Mucosa of stomach (tissue), 1 donor: ENCODE measurements around the gene HOXA10.

Source experiments
- H3K27me3 ChIP-seq: one replicate; pipeline ENCODE4 v1.7.0; 2013; ENCODE audit warnings: mild to moderate bottlenecking, low read length; ENCODE audit not compliant: control insufficient read depth, insufficient read depth
- H3K36me3 ChIP-seq: one replicate; pipeline ENCODE4 v1.7.0; 2013; ENCODE audit warnings: low read length; ENCODE audit not compliant: control insufficient read depth, insufficient read depth
- H3K4me1 ChIP-seq: one replicate; pipeline ENCODE4 v1.7.0; 2013; ENCODE audit warnings: mild to moderate bottlenecking, low read length; ENCODE audit not compliant: control insufficient read depth, insufficient read depth
- H3K4me3 ChIP-seq: one replicate; pipeline ENCODE4 v1.7.0; 2013; ENCODE audit warnings: low read length
- H3K9ac ChIP-seq: one replicate; pipeline ENCODE4 v1.7.0; 2013; ENCODE audit warnings: mild to moderate bottlenecking, low read length, moderate library complexity
- H3K9me3 ChIP-seq: one replicate; pipeline ENCODE4 v1.7.0; 2013; ENCODE audit warnings: mild to moderate bottlenecking, low read length, moderate library complexity; ENCODE audit not compliant: control insufficient read depth
- donor health status: Pancreatic carcinoma.

Gene HOXA10

DNA sequence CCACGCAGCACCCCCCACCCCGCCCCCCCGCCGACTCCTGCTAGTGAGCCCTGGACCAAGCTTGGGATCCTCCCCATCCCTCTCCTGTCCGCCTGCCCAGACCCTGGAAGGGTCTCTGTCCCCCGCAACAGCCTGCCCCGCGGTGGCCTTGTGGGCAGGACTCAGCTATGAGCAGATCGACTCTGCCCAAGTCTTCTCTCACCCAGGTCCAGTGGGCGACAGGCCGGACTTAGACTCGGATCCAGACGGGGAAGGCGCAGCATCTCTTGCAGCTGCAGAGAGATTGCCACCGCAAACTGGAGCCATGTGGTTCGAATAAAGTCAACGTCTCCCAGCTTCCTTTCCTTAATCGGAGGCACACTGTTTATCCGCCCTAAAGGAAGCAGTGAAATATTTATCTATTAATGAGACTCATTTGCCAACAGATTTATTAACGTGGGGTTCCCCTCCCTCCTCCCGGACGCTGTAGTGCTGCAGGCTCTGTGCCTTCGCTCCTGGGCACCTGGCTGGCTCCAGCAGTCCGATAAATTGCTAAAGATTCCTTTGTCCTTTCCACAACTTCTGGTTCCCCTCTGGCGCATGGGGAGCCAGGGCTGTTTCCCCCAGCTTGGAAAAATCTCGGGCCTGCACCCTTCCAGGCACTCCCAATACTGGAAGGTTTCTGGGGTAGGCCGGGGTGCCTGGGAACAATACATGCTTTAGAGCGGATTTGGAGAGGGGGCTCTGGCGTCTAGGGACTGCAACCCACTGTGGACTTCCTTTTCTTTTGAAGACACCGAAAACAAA, 17.0 kb downstream of the HOXA10 start:
- H3K9ac ChIP-seq: no peak overlapping the region
- H3K4me3 ChIP-seq: no peak overlapping the region
- H3K27me3 ChIP-seq: peaks cover 100% of the 10 kb centered on the region
- H3K36me3 ChIP-seq: no peaks in the 10 kb centered on the region
- H3K9me3 ChIP-seq: no peaks in the 10 kb centered on the region
- peaks cover 36% of the 10 kb centered on the region for H3K4me1 ChIP-seq

DNA sequence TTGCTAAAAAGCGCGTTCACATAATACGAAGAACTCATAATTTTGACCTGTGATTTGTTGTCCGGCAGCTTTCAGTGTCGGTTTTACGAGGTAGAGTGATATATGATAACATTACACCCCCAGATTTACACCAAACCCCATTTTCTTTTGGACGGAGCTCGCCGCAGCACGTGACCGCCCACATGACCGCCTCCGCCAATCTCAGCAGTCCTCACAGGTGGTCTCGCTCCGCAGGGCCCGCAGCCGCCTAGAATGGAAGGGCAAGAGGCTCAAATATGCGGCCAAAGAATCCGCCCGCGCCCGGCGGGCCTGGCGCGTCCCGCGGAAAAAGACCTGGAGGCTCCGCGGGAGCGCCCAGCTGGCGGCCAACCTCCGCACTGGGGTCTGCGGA, 17.6 kb downstream of the HOXA10 start, which contains the start of gene HOXA7:
TSS of gene HOXA7 (minus strand) at position 168 of the 391 bp plus-strand sequence. CDS start at position 38, 130 bp downstream.
- no peak within 1 kb of the TSS for H3K4me3 ChIP-seq
- peaks cover 100% of the 10 kb centered on the region for H3K27me3 ChIP-seq
- peaks cover 43% of the 10 kb centered on the region for H3K4me1 ChIP-seq
- H3K36me3 ChIP-seq: no peaks in the 10 kb centered on the region
- H3K9me3 ChIP-seq: no peaks in the 10 kb centered on the region
- no peak within 1 kb of the TSS for H3K9ac ChIP-seq

DNA sequence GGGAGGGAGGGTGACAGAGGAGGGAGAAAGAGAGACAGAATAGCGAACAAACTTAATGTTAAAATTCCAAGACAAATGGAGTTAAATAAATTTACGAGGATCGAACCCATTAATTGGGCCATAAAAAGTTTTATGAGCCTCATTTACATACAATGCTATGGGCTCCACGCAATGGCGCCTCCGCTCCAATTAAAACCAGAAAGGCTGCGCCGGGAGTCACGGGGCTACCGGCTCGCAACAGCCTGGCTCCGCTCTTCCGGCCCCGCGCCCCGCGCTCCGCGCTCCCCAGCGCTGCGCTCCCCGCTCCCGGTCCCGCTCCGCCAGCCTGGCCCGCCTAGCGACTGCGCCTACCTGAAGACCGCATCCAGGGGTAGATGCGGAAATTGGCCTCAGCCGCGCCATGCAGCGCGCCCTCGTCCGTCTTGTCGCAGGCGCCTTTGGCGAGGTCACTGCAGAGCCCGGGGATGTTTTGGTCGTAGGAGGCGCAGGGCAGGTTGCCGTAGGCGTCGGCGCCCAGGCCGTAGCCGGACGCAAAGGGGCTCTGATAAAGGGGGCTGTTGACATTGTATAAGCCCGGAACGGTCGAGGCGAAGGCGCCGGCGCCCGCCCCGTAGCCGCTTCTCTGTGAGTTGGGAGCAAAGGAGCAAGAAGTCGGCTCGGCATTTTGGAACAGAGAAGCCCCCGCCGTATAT, 18.2 kb downstream of the HOXA10 start:
- Histone ChIP-seq H3K9ac (no peak overlapping the region), H3K9me3 (no peaks in the 10 kb centered on the region), H3K36me3 (no peaks in the 10 kb centered on the region), H3K4me1 (peaks cover 48% of the 10 kb centered on the region), H3K27me3 (peaks cover 100% of the 10 kb centered on the region), H3K4me3 (no peak overlapping the region)

DNA sequence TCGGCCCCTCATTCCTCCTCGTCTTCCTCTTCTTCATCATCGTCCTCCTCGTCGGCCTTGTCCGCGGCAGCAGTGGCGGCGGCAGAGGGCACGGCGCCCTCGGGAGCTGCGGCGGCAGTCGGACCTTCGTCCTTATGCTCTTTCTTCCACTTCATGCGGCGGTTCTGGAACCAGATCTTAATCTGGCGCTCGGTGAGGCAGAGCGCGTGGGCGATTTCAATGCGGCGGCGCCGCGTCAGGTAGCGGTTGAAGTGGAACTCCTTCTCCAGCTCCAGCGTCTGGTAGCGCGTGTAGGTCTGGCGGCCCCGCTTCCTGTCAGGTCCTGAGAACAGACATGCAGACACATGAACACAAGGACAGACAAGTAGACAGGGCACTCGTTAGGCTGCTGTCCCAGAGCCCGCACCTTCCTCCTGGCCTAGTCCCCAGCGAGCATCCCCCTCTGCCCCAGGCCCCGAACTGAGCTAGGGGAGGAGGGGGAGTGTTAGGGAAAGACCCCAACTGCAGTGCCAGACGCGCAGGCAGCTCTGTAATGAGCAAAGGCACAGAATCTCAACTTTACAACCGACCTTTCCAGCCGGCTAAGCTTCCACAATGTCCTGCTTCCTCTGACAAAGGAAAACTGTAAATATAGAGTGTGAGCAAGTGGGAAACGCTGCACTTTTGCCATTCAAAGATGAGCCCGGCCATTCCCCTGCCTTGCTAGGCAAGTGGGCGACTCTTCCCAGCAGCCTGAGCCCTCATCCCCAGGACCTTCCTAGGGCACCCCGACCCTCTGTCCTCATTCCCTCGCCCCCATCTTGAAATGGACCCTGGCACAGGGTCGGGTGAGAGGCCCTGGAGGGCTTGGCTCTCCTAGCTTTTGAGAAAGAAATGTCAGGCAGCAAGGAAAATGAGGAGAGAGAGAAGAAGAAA, 19.0 kb downstream of the HOXA10 start:
- Histone ChIP-seq H3K4me1 (peaks cover 48% of the 10 kb centered on the region), H3K4me3 (no peak overlapping the region), H3K9ac (no peak overlapping the region), H3K36me3 (no peaks in the 10 kb centered on the region), H3K9me3 (no peaks in the 10 kb centered on the region), H3K27me3 (peaks cover 100% of the 10 kb centered on the region)

DNA sequence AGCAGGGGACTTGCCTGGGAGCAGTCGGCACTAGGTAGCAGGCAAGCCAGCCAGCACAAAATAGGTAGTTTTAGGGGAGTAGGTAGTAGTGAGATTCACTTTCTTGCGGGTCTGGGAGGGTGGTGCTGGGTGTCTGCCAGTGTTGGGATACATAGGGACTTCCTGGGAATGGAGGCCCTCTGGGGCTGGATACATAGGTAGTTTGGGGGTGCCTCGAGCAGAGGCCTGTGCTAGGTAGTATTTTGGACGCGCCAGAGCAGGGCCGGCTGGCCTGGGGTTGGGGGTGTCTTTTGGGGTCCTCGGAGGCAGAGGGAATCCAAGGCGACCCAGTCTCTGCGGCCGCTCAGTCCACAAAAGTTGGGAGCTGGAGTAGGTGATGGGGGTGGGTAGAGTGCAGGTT, 19.8 kb downstream of the HOXA10 start:
- Histone ChIP-seq H3K9me3 (no peaks in the 10 kb centered on the region), H3K27me3 (peaks cover 95% of the 10 kb centered on the region), H3K4me1 (peaks cover 46% of the 10 kb centered on the region), H3K9ac (no peak overlapping the region), H3K36me3 (no peaks in the 10 kb centered on the region), H3K4me3 (no peak overlapping the region)

DNA sequence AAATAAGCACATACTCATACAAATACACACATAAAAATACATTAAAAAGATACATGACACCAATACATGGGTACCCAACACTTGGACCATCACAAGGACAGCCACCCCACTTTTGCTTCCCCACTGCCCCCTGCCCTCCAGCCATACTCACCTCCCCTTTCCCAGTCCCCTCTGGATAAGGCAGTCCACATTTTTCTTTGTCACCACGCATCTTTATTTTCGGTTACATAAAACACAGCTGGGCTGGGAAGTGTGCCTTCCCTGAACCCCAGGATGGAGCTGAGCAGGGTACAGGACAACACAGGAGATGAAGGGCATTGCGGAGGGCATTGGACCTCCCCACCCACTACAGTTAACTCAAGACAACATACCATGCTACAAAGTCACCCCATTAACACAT, 20.6 kb downstream of the HOXA10 start:
- H3K4me1 ChIP-seq: peaks cover 46% of the 10 kb centered on the region
- no peak overlapping the region for H3K9ac ChIP-seq
- no peak overlapping the region for H3K4me3 ChIP-seq
- no peaks in the 10 kb centered on the region for H3K36me3 ChIP-seq
- no peaks in the 10 kb centered on the region for H3K9me3 ChIP-seq
- H3K27me3 ChIP-seq: peaks cover 91% of the 10 kb centered on the region

DNA sequence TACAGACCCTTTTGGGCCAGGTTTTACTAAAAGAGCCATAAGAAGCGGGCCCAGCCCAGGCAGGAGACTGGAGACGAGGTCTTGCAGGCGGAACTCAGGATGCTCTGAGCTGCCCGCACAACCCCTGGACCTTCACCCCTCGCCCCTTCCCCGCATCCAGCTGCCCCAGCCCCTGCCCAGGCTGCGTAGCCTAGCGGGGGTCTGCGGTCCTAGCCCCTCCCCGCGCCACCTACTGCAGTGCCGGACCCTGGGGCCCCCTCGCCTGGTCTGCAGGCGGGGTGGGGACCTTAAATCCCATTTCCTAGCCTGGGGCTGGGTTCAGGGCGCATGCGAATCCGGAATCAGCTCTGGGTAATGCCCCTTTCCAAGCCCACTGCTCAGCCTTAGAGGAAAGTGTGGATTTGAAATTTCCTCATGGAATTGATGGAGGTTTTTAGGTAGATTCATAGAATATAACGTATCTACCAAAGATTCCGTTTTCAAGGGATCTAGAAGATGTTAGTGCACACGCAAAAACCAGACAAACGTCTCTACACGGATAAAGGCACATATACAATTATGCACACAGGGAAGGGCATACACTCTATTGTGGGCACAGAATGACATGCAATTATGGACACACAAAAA, 21.2 kb downstream of the HOXA10 start:
- H3K36me3 ChIP-seq: no peaks in the 10 kb centered on the region
- peaks cover 91% of the 10 kb centered on the region for H3K27me3 ChIP-seq
- H3K9ac ChIP-seq: no peak overlapping the region
- H3K4me1 ChIP-seq: peaks cover 51% of the 10 kb centered on the region
- H3K9me3 ChIP-seq: no peaks in the 10 kb centered on the region
- H3K4me3 ChIP-seq: no peak overlapping the region

DNA sequence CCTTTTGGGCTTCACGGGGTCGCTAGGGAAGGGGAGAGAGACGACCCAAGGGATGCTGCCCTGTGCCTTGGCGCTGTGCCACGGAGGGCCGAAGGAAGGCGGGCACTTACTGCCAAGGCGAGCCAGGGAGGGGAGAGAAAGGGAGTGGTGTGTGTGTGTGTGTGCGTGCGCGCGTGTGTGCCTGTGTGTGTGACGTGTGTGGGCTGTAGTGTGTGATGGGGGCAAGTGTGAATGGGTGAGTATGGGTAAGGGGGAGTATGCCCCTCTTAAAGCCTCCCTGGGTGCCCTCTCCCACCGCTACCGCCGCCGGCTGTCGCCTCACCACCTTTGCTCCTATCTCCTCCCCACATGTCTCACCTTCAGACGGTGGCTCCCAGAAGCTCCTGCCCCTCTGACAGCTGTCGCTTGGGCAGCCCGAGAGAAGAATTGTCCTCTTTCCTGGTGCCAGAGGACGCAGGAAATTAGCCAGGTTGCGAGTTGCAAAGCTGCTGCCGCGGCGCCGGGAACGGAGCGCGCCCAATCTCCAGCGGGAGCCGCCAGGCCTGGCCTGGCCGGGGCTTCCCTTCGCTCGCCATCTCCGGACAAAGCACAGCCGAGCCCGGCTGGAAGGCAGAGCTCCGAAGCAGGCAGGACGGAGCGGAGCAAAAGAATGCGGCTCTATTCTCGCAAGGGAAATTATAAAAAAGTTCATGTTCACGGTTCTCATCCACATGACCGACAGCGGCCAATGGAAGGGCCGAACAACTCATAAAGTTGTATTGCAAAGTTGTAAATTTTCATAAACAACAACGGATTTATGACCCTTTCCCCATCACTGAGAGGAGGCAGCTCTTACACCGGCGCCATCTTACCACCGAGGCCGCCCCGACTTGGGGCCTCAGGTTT, 21.9 kb downstream of the HOXA10 start, which contains the start of gene HOXA3:
TSS of gene HOXA3 (minus strand) at position 653 of the 885 bp plus-strand sequence. CDS start 41,943 bp downstream, outside the sequence.
- Histone ChIP-seq H3K9ac (no peak within 1 kb of the TSS), H3K27me3 (peaks cover 90% of the 10 kb centered on the region)

DNA sequence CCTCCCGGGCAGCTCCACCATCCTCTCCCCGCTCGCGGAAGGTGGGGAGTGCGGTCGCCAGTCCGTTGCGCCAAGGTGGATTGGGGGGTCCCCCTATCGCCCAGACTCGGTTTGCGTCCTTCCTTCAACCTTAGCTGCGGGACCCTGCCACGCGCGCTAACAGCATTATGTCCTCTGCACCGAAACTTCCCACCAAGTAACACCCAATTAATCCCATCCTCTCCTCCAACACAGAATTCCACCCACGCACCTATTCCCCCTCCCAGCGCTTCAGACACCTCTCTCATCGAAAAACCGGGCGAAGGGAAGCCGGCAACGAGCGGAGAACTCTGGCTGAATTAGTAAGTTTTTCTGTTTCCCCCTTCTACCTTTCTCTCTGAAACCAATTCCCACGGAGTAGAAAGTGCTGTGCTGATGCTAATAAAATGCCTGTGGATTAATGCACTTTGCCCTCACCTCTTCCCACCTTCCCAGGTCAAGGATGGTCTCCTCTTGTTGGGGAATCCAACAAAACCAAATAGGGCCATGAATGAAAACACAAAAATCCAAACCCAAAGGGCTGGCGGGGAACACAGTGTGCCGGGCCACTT, 22.7 kb downstream of the HOXA10 start:
- Histone ChIP-seq H3K27me3 (peaks cover 90% of the 10 kb centered on the region), H3K36me3 (no peaks in the 10 kb centered on the region), H3K4me3 (peak overlapping the region; percentile 44), H3K4me1 (peaks cover 51% of the 10 kb centered on the region), H3K9me3 (no peaks in the 10 kb centered on the region), H3K9ac (no peak overlapping the region)

More for the DNA sequence above, 21.9 kb downstream of the HOXA10 start, which contains the start of gene HOXA3:
- H3K9me3 ChIP-seq: no peaks in the 10 kb centered on the region
- peaks cover 51% of the 10 kb centered on the region for H3K4me1 ChIP-seq
- H3K4me3 ChIP-seq: no peak within 1 kb of the TSS
- H3K36me3 ChIP-seq: no peaks in the 10 kb centered on the region

DNA sequence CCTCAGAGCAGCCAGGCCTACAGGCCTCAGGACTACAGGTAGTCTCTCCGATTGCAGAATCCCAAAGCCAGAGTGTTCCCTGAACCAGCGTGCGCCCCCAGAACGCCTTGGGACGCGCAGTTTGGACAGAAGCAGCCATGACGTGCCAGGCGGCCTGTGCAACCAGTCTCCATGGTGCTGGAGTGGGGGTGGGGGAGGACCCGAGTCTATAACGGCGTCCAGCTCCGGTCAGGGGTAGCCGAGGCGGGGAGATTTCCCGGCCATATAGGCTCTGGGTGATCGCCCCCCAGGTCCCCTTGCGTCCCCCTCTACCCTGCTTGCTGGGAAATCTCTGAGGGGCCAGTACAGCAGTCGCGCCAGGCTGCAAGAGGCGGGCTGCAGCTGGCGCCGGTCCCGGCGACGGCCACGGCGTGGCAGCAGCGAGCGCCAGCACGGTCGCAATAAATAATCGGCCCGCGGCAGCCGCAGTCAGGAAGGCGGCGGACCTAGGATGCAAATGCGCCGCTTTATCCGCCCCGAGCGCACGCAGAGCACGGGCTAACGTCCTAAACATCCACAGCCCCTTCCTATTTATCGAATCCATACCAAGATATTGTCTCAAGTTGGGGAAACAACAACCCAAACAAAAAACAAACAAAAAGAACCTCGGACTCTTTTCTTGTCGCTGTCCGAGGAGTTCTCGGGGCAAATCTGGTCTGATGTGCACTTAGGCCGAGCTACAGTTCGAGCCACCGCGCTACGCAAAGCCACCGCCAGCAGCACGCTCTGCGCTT, 23.4 kb downstream of the HOXA10 start:
- Histone ChIP-seq H3K4me1 (peaks cover 45% of the 10 kb centered on the region), H3K9ac (no peak overlapping the region), H3K4me3 (peak overlapping the region; percentile 44), H3K36me3 (no peaks in the 10 kb centered on the region), H3K27me3 (peaks cover 90% of the 10 kb centered on the region), H3K9me3 (no peaks in the 10 kb centered on the region)
